Thyroid gland (tissue), 4 donors: Measurements from ENCODE around the gene GADL1. TPM values are rescaled to one million over a fixed set of nuclear protein-coding genes. Genes with fewer than 3 reads are reported as not detected.

Experiments
- DNase-seq, 2 donors: peaks; one replicate each; pipeline ENCODE4 v3.0.0-alpha.2; 2019
- H3K27ac ChIP-seq, 3 donors: fragments of 200-600 bp; sonication (generic); 1 replicate in 2 of 3; 2 replicates in 1 of 3; pipeline ENCODE4 v1.5.1; 2016 to 2019; ENCODE audit warnings: mild to moderate bottlenecking in 1 of 3, moderate library complexity in 1 of 3
- H3K27me3 ChIP-seq: fragments of 200-600 bp; sonication (generic); one replicate; pipeline ENCODE4 v1.5.1; 2019
- H3K36me3 ChIP-seq, 2 donors: fragments of 200-600 bp; sonication (generic); one replicate each; pipeline ENCODE4 v1.5.1; 2016 to 2019
- H3K4me1 ChIP-seq, 2 donors: fragments of 200-600 bp; sonication (generic); one replicate each; pipeline ENCODE4 v1.5.1; 2017 to 2019
- H3K4me3 ChIP-seq, 3 donors: fragments of 200-600 bp; sonication (generic); replicated peaks in 1 of 3; 1 replicate in 2 of 3; 2 replicates in 1 of 3; pipeline ENCODE4 v1.5.1; 2016; ENCODE audit warnings: mild to moderate bottlenecking in 1 of 3
- H3K9me3 ChIP-seq: fragments of 200-600 bp; sonication (generic); one replicate; pipeline ENCODE4 v1.5.1; 2017
- POLR2A ChIP-seq, 2 donors: fragments of 450-650 bp; IDR thresholded peaks; one replicate each; pipeline ENCODE4 v1.6.1; 2017; ENCODE audit warnings: antibody characterized with exemption in 2 of 2, mild to moderate bottlenecking in 2 of 2, moderate library complexity in 1 of 2
- WGBS, 2 donors: methylation state at CpG; one replicate each; pipeline ENCODE4 v1.1.5; 2017; 5-methylcytosine and 5-hydroxymethylcytosine counted together
- intact Hi-C: fragments of 100-400 bp; cut with DNase I; formaldehyde crosslinking; loops from one replicate; pipeline ENCODE4 v1.15.1; 2023
- total RNA-seq, 4 donors: library from RNA; depleted of rRNA; stranded (reverse); fragments of >200 nt; gene quantifications; one replicate each; pipeline ENCODE4 v1.2.3, GENCODE V29; 2016
- TF ChIP-seq, protein P1 (sequence below), 6 experiments: fragments of 200-600 bp in 3 of 6; fragments of 450-650 bp in 3 of 6; sonication (generic) in 3 of 6; IDR thresholded peaks; one replicate each; pipeline ENCODE4 v1.5.1; 2016 to 2019; ENCODE audit warnings: antibody characterized with exemption in 6 of 6, mild to moderate bottlenecking in 2 of 6, inconsistent platforms in 1 of 6, moderate library complexity in 1 of 6

GADL1 gene
- total RNA-seq, 4 donors from 2014 or later, result not detected

DNA sequence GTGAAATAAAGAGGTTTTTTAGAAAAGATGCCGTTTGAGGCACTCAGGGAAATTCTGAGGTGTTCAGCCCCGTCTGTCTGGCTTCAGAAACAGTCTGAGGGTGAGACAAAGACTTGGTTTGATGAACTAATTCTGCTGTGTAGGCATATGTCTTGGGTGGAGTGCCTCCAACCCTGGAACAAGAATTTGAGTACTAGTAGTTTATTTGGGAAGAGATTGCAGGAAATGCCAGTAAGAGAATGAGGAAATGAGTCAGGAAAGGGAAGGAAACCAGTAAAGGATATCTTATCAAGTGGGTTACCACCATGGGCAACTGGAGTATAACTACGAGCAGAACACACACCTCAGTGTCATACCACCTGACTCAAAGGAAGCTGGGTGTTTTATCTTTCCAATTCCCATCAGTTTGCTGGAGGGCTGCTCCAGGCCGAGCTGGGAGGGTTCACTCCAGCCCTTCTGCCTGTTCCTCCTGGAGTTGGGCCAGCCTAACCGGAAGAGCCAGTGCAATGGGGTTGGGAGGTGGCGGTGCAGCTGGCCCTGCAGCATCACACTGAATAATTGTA is 212.7 kb downstream of the GADL1 start:
- no peak for TF ChIP-seq POLR2A (IDR thresholded peaks at IDR 0.05)
- TF ChIP-seq, protein P1, sequence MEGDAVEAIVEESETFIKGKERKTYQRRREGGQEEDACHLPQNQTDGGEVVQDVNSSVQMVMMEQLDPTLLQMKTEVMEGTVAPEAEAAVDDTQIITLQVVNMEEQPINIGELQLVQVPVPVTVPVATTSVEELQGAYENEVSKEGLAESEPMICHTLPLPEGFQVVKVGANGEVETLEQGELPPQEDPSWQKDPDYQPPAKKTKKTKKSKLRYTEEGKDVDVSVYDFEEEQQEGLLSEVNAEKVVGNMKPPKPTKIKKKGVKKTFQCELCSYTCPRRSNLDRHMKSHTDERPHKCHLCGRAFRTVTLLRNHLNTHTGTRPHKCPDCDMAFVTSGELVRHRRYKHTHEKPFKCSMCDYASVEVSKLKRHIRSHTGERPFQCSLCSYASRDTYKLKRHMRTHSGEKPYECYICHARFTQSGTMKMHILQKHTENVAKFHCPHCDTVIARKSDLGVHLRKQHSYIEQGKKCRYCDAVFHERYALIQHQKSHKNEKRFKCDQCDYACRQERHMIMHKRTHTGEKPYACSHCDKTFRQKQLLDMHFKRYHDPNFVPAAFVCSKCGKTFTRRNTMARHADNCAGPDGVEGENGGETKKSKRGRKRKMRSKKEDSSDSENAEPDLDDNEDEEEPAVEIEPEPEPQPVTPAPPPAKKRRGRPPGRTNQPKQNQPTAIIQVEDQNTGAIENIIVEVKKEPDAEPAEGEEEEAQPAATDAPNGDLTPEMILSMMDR (IDR thresholded peaks at IDR 0.05), result no peak
- WGBS, 2 donors, result 40% methylated on average over 6 of the region's 6 CpGs
- H3K4me1 ChIP-seq, result peaks cover 26 to 57% of the 10 kb centered on the region in 2 donors
- no peak overlapping the region for H3K4me3 ChIP-seq
- no peaks in the 10 kb centered on the region for H3K27me3 ChIP-seq
- H3K27ac ChIP-seq, result peak overlapping the region in 1 of 3 donors; percentile 63
- H3K9me3 ChIP-seq, result no peaks in the 10 kb centered on the region
- peaks cover 8 to 11% of the 10 kb centered on the region in 2 donors for H3K36me3 ChIP-seq
- peak; percentile 67 to 70 for DNase-seq
- intact Hi-C loops, result loop anchor here (10.0 kb wide), 1 partner anchor 77 kb away; the partner anchor contains the start of gene TGFBR2

DNA sequence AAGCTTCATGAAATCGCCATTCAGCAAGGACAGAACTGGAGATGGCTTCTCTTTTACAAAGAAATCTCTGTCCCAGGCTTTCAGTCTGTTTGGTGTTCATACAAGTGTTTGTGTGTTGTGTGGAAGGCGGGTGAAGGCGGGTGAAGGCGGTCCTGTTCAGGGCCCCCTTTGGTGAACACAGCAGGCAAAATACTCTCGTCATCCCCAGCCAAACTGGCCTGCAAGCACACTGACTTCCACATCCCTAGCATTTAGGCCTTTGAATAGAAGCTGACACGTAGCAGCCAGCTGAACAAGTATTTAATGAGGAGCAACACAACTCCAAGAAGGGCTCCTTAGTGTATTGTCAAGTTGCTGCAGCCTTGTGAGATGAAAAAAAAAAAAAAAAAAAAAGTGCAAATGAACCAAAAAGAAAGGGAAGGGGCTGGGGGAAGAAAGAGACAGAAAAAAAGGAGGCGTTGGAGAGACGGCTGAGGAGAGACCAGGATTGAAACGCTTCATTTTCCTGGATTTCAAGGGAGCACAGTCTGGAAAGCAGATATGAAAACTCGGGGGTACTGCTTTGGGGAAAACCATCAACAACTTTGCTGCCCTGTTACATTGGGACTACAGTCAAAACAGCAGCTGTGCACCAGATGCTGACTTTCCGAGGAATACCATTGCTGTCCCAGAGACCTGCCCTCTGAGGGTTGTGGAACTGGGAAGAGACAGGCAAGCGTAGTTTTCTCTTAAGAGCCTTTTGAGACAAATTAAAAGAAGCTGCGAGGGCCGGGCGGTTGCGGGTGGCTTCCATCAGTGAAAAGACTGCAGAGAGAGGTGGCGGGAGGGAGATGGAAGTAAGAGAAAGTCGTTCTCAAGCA is 213.4 kb downstream of the GADL1 start:
- intact Hi-C loops, result loop anchor here (10.0 kb wide), 1 partner anchor 76 kb away; the partner anchor contains the start of gene TGFBR2
- H3K27ac ChIP-seq, result peak overlapping the region in 2 of 3 donors; percentile 43 to 63
- peaks cover 26 to 57% of the 10 kb centered on the region in 2 donors for H3K4me1 ChIP-seq
- no peak for TF ChIP-seq POLR2A (IDR thresholded peaks at IDR 0.05)
- TF ChIP-seq, protein P1 (IDR thresholded peaks at IDR 0.05), result no peak
- no peak overlapping the region for H3K4me3 ChIP-seq
- no peak for DNase-seq
- no peaks in the 10 kb centered on the region for H3K27me3 ChIP-seq
- H3K36me3 ChIP-seq, result peaks cover 8 to 11% of the 10 kb centered on the region in 2 donors
- WGBS, 2 donors, result 79 to 85% methylated on average over 18 of the region's 18 CpGs
- H3K9me3 ChIP-seq, result no peaks in the 10 kb centered on the region

DNA sequence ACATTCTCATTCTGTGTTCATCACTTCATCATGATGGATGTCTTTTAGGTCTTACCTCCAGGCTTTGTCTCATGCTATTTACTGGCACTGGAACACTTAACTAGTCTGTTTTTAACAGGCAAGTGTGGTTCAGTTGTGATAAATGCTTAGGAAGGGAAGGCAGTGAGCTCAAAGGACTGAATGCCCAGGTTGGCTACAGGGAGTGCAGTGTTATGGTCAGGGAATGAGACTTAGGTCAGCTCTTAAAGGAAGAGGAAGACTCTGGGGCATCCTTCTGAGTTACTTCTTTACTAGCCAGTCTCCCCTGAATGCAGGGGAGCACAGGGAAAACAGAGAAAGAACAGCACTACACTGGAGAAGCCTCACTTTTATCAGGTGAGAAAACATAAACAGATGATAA is 215.4 kb downstream of the GADL1 start:
- H3K4me1 ChIP-seq, result peaks cover 26 to 44% of the 10 kb centered on the region in 2 donors
- H3K9me3 ChIP-seq, result no peaks in the 10 kb centered on the region
- no peak for DNase-seq
- H3K27ac ChIP-seq, result peak overlapping the region in 1 of 3 donors; percentile 23
- intact Hi-C loops, result no loop called here
- peaks cover 16 to 19% of the 10 kb centered on the region in 2 donors for H3K36me3 ChIP-seq
- TF ChIP-seq, protein P1 (IDR thresholded peaks at IDR 0.05), result no peak
- TF ChIP-seq POLR2A (IDR thresholded peaks at IDR 0.05), result no peak
- H3K27me3 ChIP-seq, result no peaks in the 10 kb centered on the region
- no peak overlapping the region for H3K4me3 ChIP-seq

DNA sequence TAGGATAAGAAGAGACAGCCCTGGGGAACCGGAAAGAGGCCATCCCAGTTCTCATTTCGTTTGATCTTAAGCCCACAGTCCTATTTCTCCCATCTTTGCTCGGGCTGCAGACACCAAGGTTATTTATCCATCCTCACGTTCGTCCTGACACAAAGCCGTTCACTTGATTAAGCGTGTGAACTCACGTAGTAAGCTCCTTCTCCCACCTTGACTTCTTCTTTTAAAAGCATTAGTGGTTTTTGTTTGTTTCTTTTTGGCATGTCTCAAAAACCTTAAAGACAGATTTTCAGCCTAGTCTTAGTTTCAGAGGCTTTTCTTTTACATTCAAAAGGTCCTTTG is 217.1 kb downstream of the GADL1 start:
- no peak for DNase-seq
- H3K9me3 ChIP-seq, result no peaks in the 10 kb centered on the region
- H3K27ac ChIP-seq, result no peak overlapping the region
- intact Hi-C loops, result no loop called here
- H3K27me3 ChIP-seq, result no peaks in the 10 kb centered on the region
- no peak overlapping the region for H3K4me3 ChIP-seq
- H3K36me3 ChIP-seq, result peaks cover 22 to 25% of the 10 kb centered on the region in 2 donors
- TF ChIP-seq, protein P1 (IDR thresholded peaks at IDR 0.05), result no peak
- no peak for TF ChIP-seq POLR2A (IDR thresholded peaks at IDR 0.05)
- peaks cover 19 to 36% of the 10 kb centered on the region in 2 donors for H3K4me1 ChIP-seq
- WGBS, 2 donors, result 84 to 90% methylated on average over 8 of the region's 8 CpGs
